AML-193 (cell line): ENCODE measurements around the gene CMTM4.
A peak's percentile ranks its signal among the peaks of the same experiment; 100 is the strongest.
"Not testable (repeated sequence)": the region's sequence is repeated elsewhere in the genome, so short reads cannot be mapped to it uniquely, and the experiment has no call there.

Experiments
- DNase-seq, 2 experiments: peaks; one replicate each; lab custom pipeline; 2025; lab: John Stamatoyannopoulos, UW

CMTM4 gene

DNA sequence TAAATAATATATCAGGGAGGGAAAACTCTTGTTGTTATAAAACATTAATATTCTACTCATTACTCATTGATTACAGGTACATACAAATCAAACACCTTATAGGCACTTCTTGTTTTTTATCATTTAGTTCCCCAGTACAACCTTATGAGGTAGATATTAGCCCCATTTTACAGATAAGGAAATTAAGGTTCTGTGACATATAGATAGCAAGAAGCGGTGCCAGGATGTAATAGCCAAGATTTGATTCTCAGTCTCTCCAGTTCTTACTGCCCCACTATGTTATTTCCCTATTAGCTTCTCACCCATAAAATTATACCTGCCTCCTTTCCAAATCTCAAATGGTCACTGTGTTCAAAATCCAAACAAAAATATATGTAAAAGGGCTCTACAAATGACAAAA lies 55.2 kb downstream of the CMTM4 start:
- DNase-seq, result no peak

DNA sequence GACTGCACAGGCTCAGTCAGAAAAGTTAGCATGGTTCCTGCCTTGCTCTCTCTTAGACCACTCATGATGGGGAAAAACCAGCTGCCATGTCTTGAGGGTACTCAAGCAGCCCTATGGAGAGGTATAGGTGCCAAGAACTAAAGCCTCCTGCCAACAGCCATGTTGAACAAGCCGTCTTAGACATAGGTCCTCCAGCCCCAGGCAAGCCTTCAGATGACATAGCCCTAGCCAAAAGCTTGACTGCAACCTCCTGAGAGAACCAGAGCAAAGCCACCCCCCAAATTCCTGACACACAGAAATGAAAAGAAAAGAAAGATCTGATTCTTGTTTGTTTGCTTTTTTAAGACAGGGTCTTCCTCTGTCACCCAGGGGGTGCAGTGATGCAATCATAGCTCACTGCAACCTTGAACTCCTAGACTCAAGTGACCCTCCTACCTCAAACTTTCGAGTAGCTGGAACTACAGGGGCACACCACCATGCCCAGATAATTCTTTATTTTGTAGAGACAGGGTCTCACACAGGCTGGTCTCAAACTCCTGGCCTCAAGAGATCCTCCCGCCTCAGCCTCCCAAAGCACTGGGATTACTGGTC lies 55.7 kb downstream of the CMTM4 start:
- no peak for DNase-seq

DNA sequence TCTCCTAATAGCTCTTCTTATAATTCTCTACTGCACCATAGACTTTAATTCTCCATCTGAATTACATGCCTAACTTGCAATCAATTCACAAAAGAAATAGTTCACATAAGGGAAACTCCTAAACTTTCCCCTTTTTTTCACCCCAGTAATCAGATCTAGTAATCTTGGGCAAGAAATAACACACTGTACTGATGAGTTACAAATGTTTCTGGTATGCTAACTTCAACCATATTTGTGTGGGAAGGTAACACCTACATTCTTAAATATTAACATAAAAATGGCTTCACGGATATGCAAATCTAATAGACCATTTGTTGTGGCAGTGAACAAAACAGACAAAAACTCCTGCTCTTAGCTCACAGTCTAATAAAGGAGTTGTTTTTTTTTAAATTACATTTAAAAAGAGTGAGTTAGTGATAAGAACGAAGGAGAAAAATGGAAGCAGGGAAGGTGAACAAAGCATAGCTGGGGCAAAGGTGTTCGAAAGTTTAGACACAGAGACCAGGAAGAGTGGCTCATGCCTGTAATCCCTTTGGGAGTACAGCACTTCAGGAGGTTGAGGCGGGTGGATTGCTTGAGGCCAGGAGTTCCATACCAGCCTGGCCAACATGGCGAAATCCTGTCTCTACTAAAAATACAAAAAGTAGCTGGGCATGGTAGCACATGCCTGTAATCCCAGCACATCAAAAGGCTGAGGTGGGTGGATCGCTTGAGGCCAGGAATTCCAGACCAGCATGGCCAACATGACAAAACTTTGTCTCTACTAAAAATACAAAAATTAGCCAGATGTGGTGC lies 57.3 kb downstream of the CMTM4 start:
- no peak for DNase-seq

DNA sequence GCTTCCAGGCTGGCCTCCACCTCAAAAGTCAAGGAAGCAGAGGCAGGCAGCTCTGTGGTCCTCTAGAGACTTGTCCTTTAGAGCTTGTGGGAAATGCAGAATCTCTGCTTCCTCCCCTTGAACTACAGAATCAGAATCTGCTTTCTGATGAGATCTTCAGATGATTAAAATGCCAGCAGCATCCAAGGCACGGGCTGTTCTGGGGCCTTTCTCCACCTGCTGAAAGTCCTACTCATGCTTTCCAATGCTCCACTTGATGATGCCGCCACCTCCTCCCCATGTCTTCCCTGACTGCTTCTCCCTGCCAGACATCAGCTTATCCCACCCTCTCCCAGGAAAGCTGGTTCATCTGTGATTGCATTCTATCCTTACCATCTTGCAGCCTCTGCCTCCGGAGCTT lies 58.7 kb downstream of the CMTM4 start:
- no peak for DNase-seq

DNA sequence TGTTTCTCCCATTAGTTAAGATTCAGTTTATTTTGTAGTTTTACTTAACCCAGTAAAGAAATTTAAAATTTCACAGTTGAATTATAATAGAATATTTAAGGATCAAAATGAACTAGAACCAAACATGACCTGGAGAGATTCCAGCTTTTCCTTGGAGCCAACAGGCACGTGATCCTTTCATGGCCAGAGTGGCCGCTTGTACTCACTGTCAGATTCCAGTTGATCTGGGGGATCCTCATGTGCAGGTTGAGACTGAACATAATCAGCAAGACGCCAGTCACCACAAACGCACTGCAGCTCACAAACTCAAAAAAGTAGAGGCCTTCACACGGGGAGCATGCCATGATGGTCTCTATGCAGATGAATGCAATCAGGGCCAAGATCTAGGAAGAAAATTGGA lies 60.3 kb downstream of the CMTM4 start:
- no peak for DNase-seq

DNA sequence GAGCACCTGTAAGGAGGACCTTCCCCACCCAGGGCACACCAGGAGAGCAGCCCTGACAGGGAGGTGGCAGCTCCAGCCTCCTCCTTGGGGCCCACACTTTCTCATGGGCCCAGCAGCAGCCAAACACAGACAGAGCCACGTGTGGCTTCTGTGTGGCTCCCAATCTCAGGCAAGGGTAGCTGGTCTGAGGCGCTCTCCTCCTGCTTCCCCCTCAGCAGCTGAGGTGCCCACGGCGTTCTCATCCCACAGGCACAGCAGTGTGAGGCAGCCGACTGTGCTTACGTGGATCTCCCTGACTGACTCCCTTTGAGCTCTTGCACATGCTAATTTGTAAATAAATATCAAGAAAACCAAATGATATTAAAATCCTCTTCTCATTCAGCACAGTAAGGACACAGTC lies 61.1 kb downstream of the CMTM4 start:
- DNase-seq, result no peak

DNA sequence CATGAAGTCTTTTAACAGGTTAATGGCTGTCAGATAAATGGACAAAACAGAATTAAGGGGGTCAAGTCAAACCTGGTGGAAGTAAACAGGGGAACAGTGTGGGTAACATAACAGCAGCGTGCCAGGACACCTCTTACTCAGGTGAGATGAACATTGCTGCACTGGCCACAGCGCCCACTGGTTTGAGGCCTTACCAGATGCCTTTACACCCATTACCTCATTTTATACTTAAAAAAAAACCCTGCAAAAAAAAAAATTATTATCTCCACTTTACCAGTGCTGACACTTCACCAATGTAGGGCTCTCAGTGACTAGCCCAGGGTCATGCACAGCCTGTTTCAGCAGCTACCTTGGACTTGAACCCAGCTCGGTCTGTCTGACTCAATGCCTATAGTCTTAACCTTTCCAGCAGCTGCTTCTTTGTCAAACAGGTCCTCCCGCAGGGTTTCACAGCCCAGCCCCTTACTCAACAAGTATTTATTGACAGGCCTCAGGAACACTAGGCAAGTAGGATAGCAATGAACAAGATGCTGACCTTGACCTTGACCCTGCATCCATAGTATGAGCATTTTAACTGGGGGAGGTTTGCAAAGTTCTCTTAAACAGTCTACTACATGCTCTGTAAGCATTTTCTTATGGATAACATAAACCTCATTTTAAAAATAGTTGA lies 61.9 kb downstream of the CMTM4 start:
- no peak for DNase-seq

DNA sequence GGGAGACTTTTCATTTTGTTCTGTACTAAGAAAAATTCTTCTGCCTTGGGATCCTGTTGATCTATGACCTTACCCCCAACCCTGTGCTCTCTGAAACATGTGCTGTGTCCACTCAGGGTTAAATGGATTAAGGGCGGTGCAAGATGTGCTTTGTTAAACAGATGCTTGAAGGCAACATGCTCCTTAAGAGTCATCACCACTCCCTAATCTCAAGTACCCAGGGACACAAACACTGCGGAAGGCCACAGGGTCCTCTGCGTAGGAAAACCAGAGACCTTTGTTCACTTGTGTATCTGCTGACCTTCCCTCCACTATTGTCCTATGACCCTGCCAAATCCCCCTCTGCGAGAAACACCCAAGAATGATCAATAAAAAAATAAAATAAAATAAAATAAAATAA lies 65.0 kb downstream of the CMTM4 start:
- DNase-seq, result not testable (repeated sequence)

DNA sequence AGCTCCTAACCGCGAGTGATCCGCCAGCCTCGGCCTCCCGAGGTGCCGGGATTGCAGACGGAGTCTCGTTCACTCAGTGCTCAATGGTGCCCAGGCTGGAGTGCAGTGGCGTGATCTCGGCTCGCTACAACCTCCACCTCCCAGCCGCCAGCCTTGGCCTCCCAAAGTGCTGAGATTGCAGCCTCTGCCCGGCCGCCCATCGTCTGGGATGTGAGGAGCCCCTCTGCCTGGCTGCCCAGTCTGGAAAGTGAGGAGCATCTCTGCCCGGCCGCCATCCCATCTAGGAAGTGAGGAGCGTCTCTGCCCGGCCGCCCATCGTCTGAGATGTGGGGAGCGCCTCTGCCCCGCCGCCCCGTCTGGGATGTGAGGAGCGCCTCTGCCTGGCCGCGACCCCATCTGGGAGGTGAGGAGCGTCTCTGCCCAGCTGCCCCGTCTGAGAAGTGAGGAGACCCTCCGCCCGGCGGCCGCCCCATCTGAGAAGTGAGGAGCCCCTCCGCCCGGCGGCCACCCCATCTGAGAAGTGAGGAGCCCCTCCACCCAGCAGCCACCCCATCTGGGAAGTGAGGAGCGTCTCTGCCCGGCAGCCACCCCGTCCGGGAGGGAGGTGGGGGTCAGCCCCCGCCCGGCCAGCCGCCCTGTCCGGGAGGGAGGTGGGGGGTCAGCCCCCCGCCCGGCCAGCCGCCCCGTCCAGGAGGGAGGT lies 65.8 kb downstream of the CMTM4 start:
- not testable (repeated sequence) for DNase-seq

DNA sequence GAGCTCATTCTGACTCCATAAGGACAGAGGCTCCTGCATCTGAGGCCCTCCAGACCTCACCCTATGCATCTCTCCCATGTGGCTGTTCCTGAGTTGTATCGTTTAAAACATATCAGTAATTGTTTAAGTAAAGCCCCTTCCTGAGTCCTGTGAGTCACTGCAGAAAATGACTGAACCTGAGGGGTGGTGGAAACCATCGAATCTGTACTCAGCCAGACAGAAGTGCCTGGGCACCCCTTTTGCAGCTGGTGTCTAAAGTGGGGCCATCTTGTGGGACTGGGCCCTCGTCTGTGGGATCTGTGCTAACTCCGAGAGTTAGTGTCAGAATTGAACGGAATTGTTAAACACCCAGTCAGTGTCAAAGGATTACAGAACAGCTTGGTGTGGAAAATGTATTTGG lies 66.7 kb downstream of the CMTM4 start:
- no peak for DNase-seq

DNA sequence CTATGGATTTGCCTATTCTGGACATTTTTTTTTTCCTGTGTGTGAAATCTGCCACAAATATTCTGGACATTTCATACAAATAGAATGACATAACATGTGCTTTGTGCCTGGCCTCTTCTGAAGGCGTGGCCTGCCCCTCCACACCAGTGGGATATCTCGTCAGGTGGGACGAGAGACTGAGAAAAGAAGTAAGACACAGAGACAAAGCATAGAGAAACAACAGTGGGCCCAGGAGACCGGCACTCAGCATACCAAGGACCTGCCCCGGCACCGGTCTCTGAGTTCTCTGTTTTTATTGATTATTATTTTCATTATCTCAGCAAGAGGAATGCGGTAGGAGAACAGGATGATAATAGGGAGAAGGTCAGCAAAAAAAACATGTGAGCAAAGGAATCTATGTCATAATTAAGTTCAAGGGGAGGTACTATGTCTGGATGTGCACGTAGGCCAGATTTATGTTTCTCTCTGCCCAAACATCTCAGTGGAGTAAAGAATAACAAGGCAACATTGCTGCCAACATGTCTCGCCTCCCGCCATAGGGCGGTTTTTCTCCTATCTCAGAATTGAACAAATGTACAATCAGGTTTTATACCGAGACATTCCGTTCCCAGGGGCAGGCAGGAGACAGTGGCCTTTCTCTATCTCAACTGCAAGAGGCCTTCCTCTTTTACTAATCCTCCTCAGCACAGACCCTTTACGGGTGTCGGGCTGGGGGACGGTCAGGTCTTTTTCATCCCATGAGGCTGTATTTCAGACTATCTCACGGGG lies 68.7 kb downstream of the CMTM4 start:
- DNase-seq, result not testable (repeated sequence)

DNA sequence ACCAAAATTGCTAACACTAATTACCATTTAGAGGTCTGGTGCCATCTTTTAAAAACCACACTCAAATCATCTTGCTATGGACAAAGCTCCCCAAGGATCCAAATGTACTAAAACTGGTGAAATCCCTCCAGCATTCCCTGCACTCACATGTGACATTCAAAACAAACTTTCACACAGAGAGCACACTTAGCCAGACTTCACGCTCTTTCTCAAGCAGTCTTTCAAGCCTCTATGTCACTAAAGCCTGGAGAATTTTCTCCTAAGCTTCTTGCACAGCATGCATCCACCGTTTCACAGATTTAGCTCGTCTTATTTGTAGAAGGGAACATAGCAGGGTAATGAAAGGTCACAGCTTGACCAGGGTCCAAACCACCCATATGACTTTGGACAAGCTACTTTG lies 72.8 kb downstream of the CMTM4 start:
- DNase-seq, result no peak

DNA sequence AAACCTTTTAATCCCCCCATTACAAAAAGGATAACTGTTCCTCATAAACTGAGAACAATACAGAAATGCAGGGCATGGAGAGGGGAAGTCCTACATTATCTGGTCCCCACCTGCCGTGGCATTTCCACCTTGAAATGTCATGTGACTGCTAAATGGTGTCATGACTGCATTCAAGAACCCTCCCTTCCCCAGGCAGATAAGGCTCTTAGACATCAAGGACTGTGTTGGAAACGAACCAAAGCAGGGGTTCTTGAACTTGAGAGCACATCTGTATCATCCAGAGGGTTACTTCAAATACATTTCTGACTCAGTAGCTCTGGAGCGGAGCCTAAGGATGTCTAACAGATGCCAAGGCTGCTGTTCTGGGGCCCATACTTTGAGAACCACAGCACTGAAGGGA lies 73.7 kb downstream of the CMTM4 start:
- no peak for DNase-seq

DNA sequence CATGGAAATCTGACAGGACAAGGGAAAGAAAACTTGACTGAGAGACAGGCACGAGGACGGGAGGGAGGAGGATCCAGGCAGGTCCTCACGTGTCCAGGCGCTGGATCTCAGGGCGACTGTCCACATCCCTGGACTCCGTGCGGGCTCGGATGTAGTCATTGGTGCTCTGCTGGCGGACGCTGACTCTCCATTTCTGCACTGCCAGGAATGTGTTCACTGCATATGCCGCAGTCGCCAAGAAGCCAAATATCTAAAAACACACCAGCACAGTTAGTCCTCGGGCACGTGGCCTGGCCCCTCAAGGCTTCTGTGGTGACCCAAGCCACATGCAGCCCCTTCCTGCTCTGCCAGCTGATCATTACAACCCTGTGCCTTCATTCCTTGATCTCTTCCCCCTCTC lies 74.6 kb downstream of the CMTM4 start:
- DNase-seq, result no peak

DNA sequence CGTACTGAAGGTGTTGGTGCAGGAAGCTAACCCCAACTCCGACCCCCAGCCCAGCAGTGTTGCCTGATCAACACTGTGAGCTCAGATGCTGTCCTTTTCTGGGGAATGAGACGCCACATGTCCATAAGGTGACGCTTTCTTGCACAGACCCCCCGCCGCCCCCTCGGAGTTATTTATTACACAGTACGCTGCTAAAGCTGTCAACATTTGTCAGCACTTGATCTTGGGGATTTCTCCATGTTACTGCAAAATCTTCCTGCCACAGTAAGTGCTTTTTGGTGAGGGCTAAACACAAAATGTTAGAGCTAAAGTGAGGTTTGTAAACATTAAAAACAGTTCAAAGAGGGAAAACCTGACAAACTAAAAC lies 76.1 kb downstream of the CMTM4 start:
- no peak for DNase-seq

DNA sequence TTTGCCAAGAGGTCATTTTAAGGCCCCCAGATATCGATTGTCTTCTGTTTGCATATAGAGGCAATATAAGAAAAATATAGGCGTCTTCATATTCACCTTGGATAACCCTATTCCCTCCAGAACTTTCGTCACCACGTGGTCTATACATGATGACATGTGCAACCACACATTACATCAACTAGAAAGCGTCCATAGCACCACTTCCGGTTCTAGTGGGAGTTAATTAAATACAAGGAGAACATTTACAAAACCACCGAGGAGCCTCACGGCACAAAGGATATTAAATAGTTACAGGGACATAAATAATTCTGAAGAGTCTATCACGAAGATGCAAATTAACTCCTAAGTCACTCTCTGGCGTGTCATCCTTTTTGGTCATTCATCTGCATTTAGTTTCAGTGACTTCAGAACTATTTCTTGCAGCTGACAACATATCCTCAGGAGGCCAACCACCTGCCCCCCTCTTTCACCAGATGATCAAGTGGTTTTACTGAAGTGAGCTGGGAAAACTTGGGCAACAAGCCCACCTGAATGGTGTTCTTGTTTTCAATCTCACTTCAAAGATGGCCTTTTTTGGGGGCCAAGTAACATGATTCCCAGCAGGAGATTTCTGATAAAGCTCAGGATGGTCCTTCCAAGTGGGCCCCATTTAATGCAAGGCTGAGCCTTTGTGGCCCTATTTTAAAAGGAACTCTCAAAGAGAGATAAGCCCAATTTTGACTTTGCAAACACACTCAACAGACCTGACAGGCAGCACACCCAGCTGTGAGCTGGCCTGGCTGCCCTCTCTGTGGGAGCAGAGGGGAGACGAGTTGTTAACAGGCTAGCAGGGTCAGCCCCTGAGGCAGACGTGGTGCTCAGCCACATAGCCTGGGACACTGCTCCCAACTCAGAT lies 76.8 kb downstream of the CMTM4 start:
- peak; percentile 17 to 20 for DNase-seq

DNA sequence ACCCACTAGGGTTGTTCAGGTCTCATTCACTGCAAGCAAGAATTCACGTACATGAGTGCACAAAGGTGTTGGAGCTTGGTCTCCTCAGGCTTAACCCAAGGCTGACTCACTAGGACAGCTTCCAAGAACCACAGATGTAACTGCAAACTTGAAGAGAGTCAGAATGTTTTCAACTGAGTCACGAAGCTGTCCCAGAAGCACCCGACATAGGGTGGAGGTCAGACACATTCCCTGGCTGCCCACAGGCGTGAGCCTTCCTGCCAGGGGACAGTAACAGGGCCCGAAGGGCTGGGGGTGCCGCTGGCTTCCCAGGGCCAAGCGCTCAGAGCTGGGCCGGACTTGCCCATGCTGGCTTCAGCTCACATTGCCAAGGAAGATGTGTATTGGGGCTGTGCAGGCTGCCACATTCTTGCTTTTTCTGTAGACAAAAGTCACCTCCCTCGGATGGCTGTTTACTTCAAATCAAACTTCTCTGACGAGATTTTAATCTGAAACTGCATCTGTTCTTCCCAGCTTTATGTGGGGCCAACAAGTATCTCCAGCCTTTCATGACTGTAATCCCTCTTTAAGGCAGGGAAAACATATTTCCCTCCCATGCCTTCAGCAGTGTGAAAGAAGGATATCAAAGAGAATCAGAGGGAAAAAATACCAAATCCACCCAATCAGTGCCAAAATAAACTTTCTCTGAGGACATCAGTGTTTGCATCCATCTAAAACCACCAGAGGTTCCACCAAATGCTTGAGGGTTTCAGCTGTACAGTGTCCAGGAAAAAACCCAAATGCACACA lies 77.8 kb downstream of the CMTM4 start:
- no peak for DNase-seq

DNA sequence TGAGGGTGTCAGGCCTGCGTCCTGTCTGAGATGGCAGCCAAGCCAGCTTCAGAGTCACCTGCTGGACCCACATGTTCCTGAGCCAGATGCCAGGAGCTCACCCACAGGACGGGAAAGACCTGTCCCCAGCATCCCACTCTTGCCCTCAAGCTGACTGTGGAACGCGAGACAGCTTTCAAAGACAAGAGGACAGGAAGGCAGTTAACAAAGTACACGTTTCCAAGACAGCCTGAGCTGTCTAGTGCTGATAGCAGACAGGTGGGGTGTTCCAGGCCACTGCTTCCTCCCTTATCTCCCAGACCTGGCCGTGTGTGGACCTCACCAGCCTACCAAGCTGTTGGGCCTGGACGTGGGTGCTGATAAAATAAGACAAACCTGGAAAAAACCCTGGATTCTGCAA lies 78.8 kb downstream of the CMTM4 start:
- DNase-seq, result no peak

DNA sequence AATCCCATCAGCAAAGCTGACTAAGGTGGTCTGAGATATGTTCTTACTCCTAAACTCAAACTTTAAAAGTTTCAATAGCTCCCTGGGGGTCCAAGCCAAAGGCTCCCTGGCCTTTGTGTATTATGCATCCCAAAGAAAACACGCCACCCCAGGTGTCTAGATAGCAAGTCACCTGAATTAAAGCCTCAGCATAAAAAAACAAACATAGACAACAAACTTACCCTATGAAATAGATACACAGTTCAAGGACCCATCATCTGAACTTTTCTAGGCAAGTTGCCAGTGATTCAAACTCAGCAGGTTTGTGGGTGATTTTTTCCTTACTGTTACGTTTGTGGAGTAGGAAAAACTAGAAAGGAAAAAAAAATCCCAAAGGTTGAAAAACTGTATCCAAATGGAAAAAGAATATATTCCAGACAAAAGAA lies 79.5 kb downstream of the CMTM4 start:
- DNase-seq, result no peak

DNA sequence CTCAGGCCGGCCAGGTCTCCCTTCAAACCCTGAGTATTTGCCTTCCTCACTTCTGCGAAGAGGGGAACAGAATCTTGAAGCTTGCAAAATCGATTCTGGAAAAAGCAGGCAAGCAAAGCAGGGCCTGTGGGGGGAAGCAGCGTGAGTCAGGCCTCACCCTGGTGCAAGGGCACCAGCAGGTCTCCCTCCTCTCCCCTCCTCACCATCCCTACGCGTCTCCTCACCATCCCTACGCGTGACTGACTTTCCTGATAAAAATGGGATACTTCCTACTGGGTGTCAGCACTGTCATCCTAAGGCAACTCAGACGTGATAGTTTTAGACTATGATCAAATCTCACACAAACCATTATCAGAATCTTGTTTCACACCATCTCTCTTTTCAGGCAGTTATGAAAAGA lies 80.0 kb downstream of the CMTM4 start:
- DNase-seq, result no peak
